ENCODE data around the gene EIF4G1. TPM values are rescaled to one million over a fixed set of nuclear protein-coding genes. Genes with fewer than 3 reads are reported as not detected.
A peak's percentile ranks its signal among the peaks of the same experiment; 100 is the strongest.

The EIF4G1 gene
- polyA plus RNA-seq, 6 donors from 2014 or later = 6.4 to 30.0 (median 14.1) TPM

- H3K27ac Mint-ChIP-seq = peak overlapping the region; percentile 61 to 97 (median 80)
- peak overlapping the region; percentile 50 to 92 (median 83) for H3K4me3 Mint-ChIP-seq
- no peaks in the 10 kb centered on the region for H3K9me3 Mint-ChIP-seq
- H3K27me3 Mint-ChIP-seq = no peaks in the 10 kb centered on the region
- peaks cover 24 to 36% (median 33%) of the 10 kb centered on the region in 3 donors for H3K4me1 Mint-ChIP-seq
- peaks cover 0 to 5% of the 10 kb centered on the region in 2 donors for H3K36me3 Mint-ChIP-seq
- DNase-seq = no peak
- no peak for ATAC-seq (ENCODE audit: low read depth in 2 of 2)
These were observed 1.7 kb downstream of the EIF4G1 start for GRCh38 chr3:184315871-184316661.

- ATAC-seq (ENCODE audit: low read depth in 2 of 2) (no peak), DNase-seq (no peak)
- H3K4me3 Mint-ChIP-seq = peak overlapping the region in 6 of 8 donors; percentile 2 to 88 (median 60)
- peak overlapping the region in 3 of 6 donors; percentile 52 to 97 (median 81) for H3K27ac Mint-ChIP-seq
- H3K9me3 Mint-ChIP-seq = no peaks in the 10 kb centered on the region
- peaks cover 0 to 13% of the 10 kb centered on the region in 2 donors for H3K36me3 Mint-ChIP-seq
- peaks cover 24 to 36% (median 33%) of the 10 kb centered on the region in 3 donors for H3K4me1 Mint-ChIP-seq
- no peaks in the 10 kb centered on the region for H3K27me3 Mint-ChIP-seq
These were observed 2.4 kb downstream of the EIF4G1 start for GRCh38 chr3:184316792-184317191.

DNA sequence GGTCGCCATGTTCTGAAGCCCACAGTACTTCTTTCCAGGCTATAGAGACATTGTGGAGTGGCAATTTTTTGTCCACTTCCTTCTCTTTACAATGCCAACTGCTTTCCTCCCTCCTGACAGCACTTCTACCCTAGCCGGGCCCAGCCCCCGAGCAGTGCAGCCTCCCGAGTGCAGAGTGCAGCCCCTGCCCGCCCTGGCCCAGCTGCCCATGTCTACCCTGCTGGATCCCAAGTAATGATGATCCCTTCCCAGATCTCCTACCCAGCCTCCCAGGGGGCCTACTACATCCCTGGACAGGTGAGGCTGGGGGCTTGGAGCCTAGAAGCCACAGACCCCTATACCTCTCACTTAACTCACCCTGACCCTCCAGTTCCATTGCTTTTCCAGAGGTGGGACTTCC is 2.8 kb downstream of the EIF4G1 start:
- peak overlapping the region in 2 of 6 donors; percentile 60 to 70 for H3K27ac Mint-ChIP-seq
- H3K9me3 Mint-ChIP-seq = no peaks in the 10 kb centered on the region
- H3K4me1 Mint-ChIP-seq = peaks cover 24 to 36% (median 33%) of the 10 kb centered on the region in 3 donors
- peak overlapping the region in 5 of 8 donors; percentile 43 to 88 (median 56) for H3K4me3 Mint-ChIP-seq
- ATAC-seq (ENCODE audit: low read depth in 2 of 2) (no peak), DNase-seq (no peak)
- no peaks in the 10 kb centered on the region for H3K27me3 Mint-ChIP-seq
- H3K36me3 Mint-ChIP-seq = peaks cover 2 to 17% of the 10 kb centered on the region in 2 donors

DNA sequence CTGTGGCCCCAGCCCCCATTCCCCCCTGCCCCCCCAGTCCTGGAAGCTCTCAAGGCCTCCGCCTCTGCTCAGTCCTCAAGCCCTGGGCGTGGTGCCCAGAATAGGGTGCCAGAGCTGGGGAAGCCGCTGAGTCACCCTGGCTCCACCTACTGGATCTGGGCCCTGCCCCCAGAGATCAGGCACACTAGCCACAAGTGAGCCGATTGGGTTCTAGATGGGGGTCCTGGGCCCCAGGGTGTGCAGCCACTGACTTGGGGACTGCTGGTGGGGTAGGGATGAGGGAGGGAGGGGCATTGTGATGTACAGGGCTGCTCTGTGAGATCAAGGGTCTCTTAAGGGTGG is 5.7 kb downstream of the EIF4G1 start:
- ATAC-seq (ENCODE audit: low read depth in 2 of 2) (no peak), DNase-seq (no peak)
- Mint-ChIP-seq H3K9me3 (no peaks in the 10 kb centered on the region), H3K4me1 (peaks cover 24 to 36% (median 27%) of the 10 kb centered on the region in 3 donors), H3K27me3 (no peaks in the 10 kb centered on the region), H3K36me3 (peaks cover 18 to 41% of the 10 kb centered on the region in 2 donors), H3K27ac (peak overlapping the region in 1 of 6 donors; percentile 86), H3K4me3 (peak overlapping the region in 1 of 8 donors; percentile 21)

- no peak for DNase-seq
- Mint-ChIP-seq H3K36me3 (peaks cover 18 to 51% of the 10 kb centered on the region in 2 donors), H3K27ac (no peak overlapping the region), H3K4me3 (no peak overlapping the region), H3K9me3 (no peaks in the 10 kb centered on the region), H3K4me1 (peaks cover 15 to 25% (median 19%) of the 10 kb centered on the region in 3 donors), H3K27me3 (no peaks in the 10 kb centered on the region)
- ATAC-seq (ENCODE audit: low read depth in 2 of 2) = no peak
These were observed 7.3 kb downstream of the EIF4G1 start for GRCh38 chr3:184321666-184322065.

DNA sequence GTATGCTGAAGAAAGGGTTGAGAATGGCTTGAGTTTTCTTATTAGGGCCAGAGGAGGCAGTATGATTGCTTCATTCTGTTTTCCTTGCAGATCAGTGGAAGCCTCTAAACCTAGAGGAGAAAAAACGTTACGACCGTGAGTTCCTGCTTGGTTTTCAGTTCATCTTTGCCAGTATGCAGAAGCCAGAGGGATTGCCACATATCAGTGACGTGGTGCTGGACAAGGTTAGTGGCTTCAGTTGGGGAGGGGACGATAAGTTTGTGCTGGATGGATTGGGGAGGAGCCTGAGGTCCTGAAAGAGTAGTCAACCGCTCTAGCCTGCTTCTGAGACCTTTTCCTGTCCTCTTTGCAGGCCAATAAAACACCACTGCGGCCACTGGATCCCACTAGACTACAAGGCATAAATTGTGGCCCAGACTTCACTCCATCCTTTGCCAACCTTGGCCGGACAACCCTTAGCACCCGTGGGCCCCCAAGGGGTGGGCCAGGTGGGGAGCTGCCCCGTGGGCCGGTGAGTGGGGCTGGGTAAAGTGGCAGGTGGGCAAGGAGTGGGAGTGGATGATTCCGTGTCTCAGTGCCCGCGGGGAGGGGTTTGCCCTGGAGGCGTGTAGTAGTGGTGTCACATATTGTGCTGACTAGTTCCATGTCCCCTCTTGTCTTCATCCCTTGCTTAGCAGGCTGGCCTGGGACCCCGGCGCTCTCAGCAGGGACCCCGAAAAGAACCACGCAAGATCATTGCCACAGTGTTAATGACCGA is 8.5 kb downstream of the EIF4G1 start:
- Mint-ChIP-seq H3K27ac (no peak overlapping the region), H3K9me3 (no peaks in the 10 kb centered on the region), H3K4me1 (peaks cover 4 to 12% (median 7%) of the 10 kb centered on the region in 3 donors), H3K36me3 (peaks cover 27 to 63% of the 10 kb centered on the region in 2 donors), H3K27me3 (no peaks in the 10 kb centered on the region), H3K4me3 (peak overlapping the region in 1 of 8 donors; percentile 12)
- ATAC-seq (ENCODE audit: low read depth in 2 of 2) (no peak), DNase-seq (no peak)

GRCh38 chr3:184323696-184324095 is 9.3 kb downstream of the EIF4G1 start:
- Mint-ChIP-seq H3K27ac (peak overlapping the region in 2 of 6 donors; percentile 47 to 68), H3K9me3 (no peaks in the 10 kb centered on the region), H3K27me3 (no peaks in the 10 kb centered on the region), H3K4me3 (peak overlapping the region in 1 of 8 donors; percentile 31), H3K4me1 (peaks cover 3 to 10% (median 4%) of the 10 kb centered on the region in 3 donors), H3K36me3 (peaks cover 27 to 68% of the 10 kb centered on the region in 2 donors)
- DNase-seq = no peak
- ATAC-seq (ENCODE audit: low read depth in 2 of 2) = no peak

GRCh38 chr3:184325269-184325668 is 10.9 kb downstream of the EIF4G1 start:
- ATAC-seq (ENCODE audit: low read depth in 2 of 2) (no peak), DNase-seq (no peak)
- Mint-ChIP-seq H3K9me3 (no peaks in the 10 kb centered on the region), H3K36me3 (peaks cover 27 to 81% of the 10 kb centered on the region in 2 donors), H3K4me1 (no peaks in the 10 kb centered on the region), H3K27me3 (no peaks in the 10 kb centered on the region), H3K4me3 (no peak overlapping the region), H3K27ac (peak overlapping the region in 1 of 6 donors; percentile 56)

- ATAC-seq (ENCODE audit: low read depth in 2 of 2) = no peak
- Mint-ChIP-seq H3K4me1 (no peaks in the 10 kb centered on the region), H3K27ac (peak overlapping the region in 1 of 6 donors; percentile 65), H3K9me3 (no peaks in the 10 kb centered on the region), H3K36me3 (peaks cover 27 to 79% of the 10 kb centered on the region in 2 donors), H3K4me3 (no peak overlapping the region), H3K27me3 (no peaks in the 10 kb centered on the region)
- no peak for DNase-seq
These were observed 11.4 kb downstream of the EIF4G1 start for GRCh38 chr3:184325715-184326369.

DNA sequence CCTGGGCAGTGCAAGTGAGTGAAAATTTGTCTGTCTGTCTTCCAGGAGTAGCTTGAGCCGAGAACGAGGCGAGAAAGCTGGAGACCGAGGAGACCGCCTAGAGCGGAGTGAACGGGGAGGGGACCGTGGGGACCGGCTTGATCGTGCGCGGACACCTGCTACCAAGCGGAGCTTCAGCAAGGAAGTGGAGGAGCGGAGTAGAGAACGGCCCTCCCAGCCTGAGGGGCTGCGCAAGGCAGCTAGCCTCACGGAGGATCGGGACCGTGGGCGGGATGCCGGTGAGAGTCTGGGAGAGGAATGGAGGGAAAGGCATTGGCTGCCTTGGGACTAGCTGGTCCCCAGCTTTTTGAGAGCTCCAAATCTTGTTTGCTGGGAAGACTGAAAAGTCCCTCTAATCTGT is 12.8 kb downstream of the EIF4G1 start:
- DNase-seq (no peak), ATAC-seq (ENCODE audit: low read depth in 2 of 2) (no peak)
- Mint-ChIP-seq H3K27me3 (no peaks in the 10 kb centered on the region), H3K36me3 (peaks cover 26 to 72% of the 10 kb centered on the region in 2 donors), H3K4me1 (no peaks in the 10 kb centered on the region), H3K9me3 (no peaks in the 10 kb centered on the region), H3K4me3 (no peak overlapping the region), H3K27ac (peak overlapping the region in 2 of 6 donors; percentile 51 to 57)

GRCh38 chr3:184328516-184328915 is 14.1 kb downstream of the EIF4G1 start:
- peak overlapping the region in 2 of 6 donors; percentile 10 to 45 for H3K27ac Mint-ChIP-seq
- no peaks in the 10 kb centered on the region for H3K27me3 Mint-ChIP-seq
- peaks cover 0 to 9% (median 0%) of the 10 kb centered on the region in 3 donors for H3K4me1 Mint-ChIP-seq
- no peak overlapping the region for H3K4me3 Mint-ChIP-seq
- DNase-seq = no peak
- peaks cover 19 to 74% of the 10 kb centered on the region in 2 donors for H3K36me3 Mint-ChIP-seq
- no peaks in the 10 kb centered on the region for H3K9me3 Mint-ChIP-seq
- ATAC-seq (ENCODE audit: low read depth in 2 of 2) = no peak

DNA sequence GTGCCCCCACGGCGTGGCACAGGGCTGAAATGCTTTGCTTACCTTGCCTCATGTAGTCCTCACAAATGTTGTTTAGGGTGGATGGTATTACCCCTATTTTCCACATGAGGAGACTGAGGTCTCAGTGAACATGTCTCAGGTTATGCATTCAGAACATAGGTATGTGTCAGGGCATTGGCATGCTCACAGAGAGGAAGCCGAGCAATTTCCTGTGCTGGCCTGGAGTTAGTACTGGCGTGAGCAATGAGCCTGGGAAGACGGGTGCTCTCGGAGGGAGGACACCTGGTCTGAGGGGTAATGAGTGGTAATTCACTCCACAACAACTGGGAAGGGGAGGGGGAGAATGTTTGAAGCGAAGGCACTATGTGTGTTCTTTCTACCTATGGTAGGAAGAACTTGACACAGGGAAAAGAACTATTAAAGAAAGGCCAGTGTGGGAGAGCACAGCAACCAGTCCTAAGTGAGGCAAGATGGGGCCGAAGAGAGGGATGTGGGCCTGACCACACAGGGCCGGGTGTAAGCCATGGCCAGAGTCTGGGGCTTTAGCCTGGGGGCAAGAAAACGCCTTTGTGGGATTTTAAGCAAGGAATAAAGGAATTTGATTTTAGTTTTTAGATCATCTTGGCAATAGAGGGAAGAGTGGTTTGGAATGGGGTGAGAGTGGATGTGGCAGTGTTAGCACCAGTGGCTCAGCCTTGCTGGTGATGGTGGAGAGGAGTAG is 18.1 kb downstream of the EIF4G1 start:
- no peak for DNase-seq
- H3K4me1 Mint-ChIP-seq = peaks cover 15 to 23% (median 21%) of the 10 kb centered on the region in 3 donors
- no peak for ATAC-seq (ENCODE audit: low read depth in 2 of 2)
- peak overlapping the region; percentile 13 to 93 (median 76) for H3K27ac Mint-ChIP-seq
- peaks cover 0 to 5% (median 0%) of the 10 kb centered on the region in 3 donors for H3K27me3 Mint-ChIP-seq
- peak overlapping the region in 1 of 8 donors; percentile 73 for H3K4me3 Mint-ChIP-seq
- peaks cover 1 to 42% of the 10 kb centered on the region in 2 donors for H3K36me3 Mint-ChIP-seq
- no peaks in the 10 kb centered on the region for H3K9me3 Mint-ChIP-seq
